KOPT-K1 (cell line): ENCODE measurements around the gene NUP37.
"Not testable (repeated sequence)": the region's sequence is repeated elsewhere in the genome, so short reads cannot be mapped to it uniquely, and the experiment has no call there.

ENCODE experiments used
- H3K27ac ChIP-seq: fragments of 200-600 bp; sonication (generic); 2 replicates; pipeline ENCODE4 v1.5.1; 2016; ENCODE audit warnings: antibody characterized with exemption, mild to moderate bottlenecking, low read depth, low read length; ENCODE audit not compliant: poor library complexity, severe bottlenecking
- H3K36me3 ChIP-seq: fragments of 200-600 bp; sonication (generic); 2 replicates; pipeline ENCODE4 v1.5.1; 2017; ENCODE audit warnings: antibody characterized with exemption, mild to moderate bottlenecking, low read length, moderate library complexity; ENCODE audit not compliant: insufficient read depth
- H3K9me3 ChIP-seq: fragments of 200-600 bp; sonication (generic); 2 replicates; pipeline ENCODE4 v1.5.1; 2017; ENCODE audit warnings: antibody characterized with exemption, low read length, mild to moderate bottlenecking; ENCODE audit not compliant: insufficient read depth, poor library complexity, severe bottlenecking

The NUP37 gene

GRCh38 chr12:102114212-102114611 lies 5.7 kb downstream of the NUP37 start:
- H3K9me3 ChIP-seq, result no peaks in the 10 kb centered on the region
- no peak overlapping the region for H3K27ac ChIP-seq
- peaks cover 82% of the 10 kb centered on the region for H3K36me3 ChIP-seq

- Histone ChIP-seq H3K36me3 (peaks cover 90% of the 10 kb centered on the region), H3K9me3 (peaks cover 27% of the 10 kb centered on the region), H3K27ac (no peak overlapping the region)
Measured at GRCh38 chr12:102110782-102111181, 9.1 kb downstream of the NUP37 start.

- H3K36me3 ChIP-seq, result peaks cover 99% of the 10 kb centered on the region
- peaks cover 54% of the 10 kb centered on the region for H3K9me3 ChIP-seq
Measured at GRCh38 chr12:102107970-102108369, 11.9 kb downstream of the NUP37 start.

GRCh38 chr12:102106905-102107304 lies 13.0 kb downstream of the NUP37 start:
- Histone ChIP-seq H3K27ac (no peak overlapping the region), H3K9me3 (peaks cover 54% of the 10 kb centered on the region), H3K36me3 (peaks cover 98% of the 10 kb centered on the region)

More at GRCh38 chr12:102107970-102108369, 11.9 kb downstream of the NUP37 start:
- H3K27ac ChIP-seq, result no peak overlapping the region

DNA sequence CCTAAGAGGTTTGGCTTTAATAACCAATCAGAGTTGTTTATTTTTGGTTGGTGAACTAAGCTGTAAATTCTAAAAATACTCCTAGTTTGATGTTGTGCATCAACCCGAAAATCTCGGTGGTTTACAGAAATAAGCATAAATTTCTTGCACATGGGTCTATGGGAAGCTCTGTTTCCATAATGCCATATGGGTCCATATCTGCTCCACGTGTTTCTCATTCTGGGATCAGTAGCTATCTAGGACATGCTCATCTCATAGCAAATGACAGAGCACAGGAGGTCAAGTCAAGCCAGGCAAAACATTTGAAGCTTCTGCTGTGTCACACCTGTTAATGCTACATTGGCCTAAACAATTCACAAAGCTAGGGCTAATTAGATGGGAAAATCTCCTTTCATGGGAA lies 23.1 kb downstream of the NUP37 start:
- Histone ChIP-seq H3K9me3 (no peaks in the 10 kb centered on the region), H3K27ac (no peak overlapping the region), H3K36me3 (peaks cover 90% of the 10 kb centered on the region)

GRCh38 chr12:102095677-102096263 lies 24.1 kb downstream of the NUP37 start:
- no peaks in the 10 kb centered on the region for H3K9me3 ChIP-seq
- no peak overlapping the region for H3K27ac ChIP-seq
- peaks cover 92% of the 10 kb centered on the region for H3K36me3 ChIP-seq

DNA sequence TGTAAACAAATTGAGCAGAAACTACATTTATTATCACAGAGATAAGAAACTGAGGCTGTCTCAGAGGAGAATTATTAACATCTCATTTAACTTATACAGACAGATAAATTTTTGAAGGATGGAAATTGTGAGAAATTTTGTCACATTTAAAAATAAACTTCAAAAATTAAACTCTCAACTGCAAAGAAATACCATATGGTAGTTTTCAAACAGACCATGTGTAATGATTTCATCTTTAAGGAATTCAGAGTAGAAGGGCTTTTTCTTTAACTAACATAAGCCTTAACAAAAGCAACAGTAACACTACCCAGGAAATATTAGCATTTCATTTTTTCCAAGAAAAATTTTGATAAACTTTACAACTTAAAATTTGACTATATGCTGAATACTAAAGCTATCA lies 26.6 kb downstream of the NUP37 start:
- H3K27ac ChIP-seq, result no peak overlapping the region
- H3K36me3 ChIP-seq, result peaks cover 82% of the 10 kb centered on the region
- H3K9me3 ChIP-seq, result peaks cover 11% of the 10 kb centered on the region

GRCh38 chr12:102089228-102089835 lies 30.6 kb downstream of the NUP37 start:
- H3K36me3 ChIP-seq, result peaks cover 62% of the 10 kb centered on the region
- H3K9me3 ChIP-seq, result peaks cover 11% of the 10 kb centered on the region
- H3K27ac ChIP-seq, result not testable (repeated sequence)

GRCh38 chr12:102080842-102081241 lies 39.1 kb downstream of the NUP37 start:
- peaks cover 91% of the 10 kb centered on the region for H3K36me3 ChIP-seq
- no peak overlapping the region for H3K27ac ChIP-seq
- H3K9me3 ChIP-seq, result no peaks in the 10 kb centered on the region

DNA sequence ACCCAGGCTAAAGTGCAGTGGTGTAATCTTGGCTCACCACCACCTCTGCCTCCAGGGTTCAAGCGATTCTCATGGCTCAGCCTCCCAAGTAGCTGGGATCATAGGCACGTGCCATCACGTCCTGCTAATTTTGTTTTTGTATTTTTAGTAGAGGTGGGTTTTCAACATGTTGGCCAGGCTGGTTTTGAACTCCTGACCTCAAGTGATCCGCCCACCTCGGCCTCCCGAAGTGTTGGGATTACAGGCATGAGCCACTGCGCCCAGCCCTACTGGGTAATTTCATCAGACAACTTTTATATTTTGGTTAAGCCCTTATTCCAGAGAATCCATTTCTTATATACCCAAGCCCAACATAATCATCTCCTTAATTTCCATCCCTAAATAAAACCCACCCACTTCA lies 47.8 kb downstream of the NUP37 start:
- not testable (repeated sequence) for H3K9me3 ChIP-seq, H3K27ac ChIP-seq
- peaks cover 43% of the 10 kb centered on the region for H3K36me3 ChIP-seq

- H3K36me3 ChIP-seq, result peaks cover 19% of the 10 kb centered on the region
- H3K9me3 ChIP-seq, result no peaks in the 10 kb centered on the region
- H3K27ac ChIP-seq, result no peak overlapping the region
Measured at GRCh38 chr12:102069707-102070106, 50.2 kb downstream of the NUP37 start.

- Histone ChIP-seq H3K36me3 (no peaks in the 10 kb centered on the region; the same call in 1 of the 2 replicates), H3K9me3 (no peaks in the 10 kb centered on the region), H3K27ac (no peak overlapping the region)
Measured at GRCh38 chr12:102067574-102068258, 52.2 kb downstream of the NUP37 start.

- Histone ChIP-seq H3K27ac (no peak overlapping the region), H3K36me3 (no peaks in the 10 kb centered on the region), H3K9me3 (no peaks in the 10 kb centered on the region)
Measured at GRCh38 chr12:102064476-102064875, 55.4 kb downstream of the NUP37 start.

- H3K36me3 ChIP-seq, result no peaks in the 10 kb centered on the region
- H3K27ac ChIP-seq, result no peak overlapping the region
Measured at GRCh38 chr12:102063069-102063468, 56.8 kb downstream of the NUP37 start.

DNA sequence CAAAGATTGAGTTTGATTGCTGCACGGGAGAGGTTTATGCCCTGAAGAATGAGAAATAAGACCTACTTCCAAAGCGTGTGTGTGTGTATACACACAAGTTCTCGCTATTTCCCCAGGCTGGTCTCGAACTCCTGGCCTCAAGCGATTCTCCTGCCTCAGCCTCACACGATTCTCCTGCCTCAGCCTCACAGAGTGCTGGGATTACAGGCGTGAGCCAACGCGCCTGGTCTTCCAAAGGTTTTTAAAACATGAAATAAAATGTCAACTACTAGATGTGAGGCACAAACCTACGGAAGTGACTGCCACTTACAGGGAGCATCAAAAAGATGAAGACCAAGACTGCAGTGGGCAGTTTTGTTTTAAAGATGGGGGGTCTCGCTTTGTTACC lies 57.5 kb downstream of the NUP37 start:
- Histone ChIP-seq H3K36me3 (no peaks in the 10 kb centered on the region; the same call in 1 of the 2 replicates), H3K27ac (peak overlapping the region; percentile 84), H3K9me3 (no peaks in the 10 kb centered on the region)

More at GRCh38 chr12:102063069-102063468, 56.8 kb downstream of the NUP37 start:
- H3K9me3 ChIP-seq, result no peaks in the 10 kb centered on the region
